Lower lobe of right lung (tissue), 2 donors: ENCODE data around the gene PDS5B. TPM values are rescaled to one million over a fixed set of nuclear protein-coding genes. Genes with fewer than 3 reads are reported as not detected.

Experiments used
- ATAC-seq, 2 donors: fragments of 200-7000 bp; cut with Tn5 transposase; one replicate each; pipeline ENCODE4 v1.9.1; 2020 to 2022; ENCODE audit warnings: mild to moderate bottlenecking in 2 of 2, moderate library complexity in 2 of 2
- DNase-seq: peaks from one replicate; pipeline ENCODE4 v3.0.0-alpha.2; 2020
- H3K27ac ChIP-seq: fragments of 200-600 bp; one replicate; pipeline ENCODE4 v1.8.0; 2022
- H3K27me3 ChIP-seq: fragments of 200-600 bp; one replicate; pipeline ENCODE4 v1.8.0; 2022; ENCODE audit warnings: low read depth
- H3K36me3 ChIP-seq: fragments of 200-600 bp; one replicate; pipeline ENCODE4 v1.8.0; 2022; ENCODE audit warnings: mild to moderate bottlenecking
- H3K4me1 ChIP-seq: fragments of 200-600 bp; one replicate; pipeline ENCODE4 v1.8.0; 2022
- H3K4me3 ChIP-seq: fragments of 200-600 bp; one replicate; pipeline ENCODE4 v1.8.0; 2022; ENCODE audit warnings: mild to moderate bottlenecking
- H3K9me3 ChIP-seq: fragments of 200-600 bp; one replicate; pipeline ENCODE4 v1.8.0; 2022
- intact Hi-C: fragments of 100-400 bp; cut with DNase I; formaldehyde crosslinking; loops from one replicate; pipeline ENCODE4 v1.11.0; 2022
- total RNA-seq: library from RNA; stranded (reverse); fragmentation: NEBNext Ultra II Directional; extraction: Animal tissue kit (Norgen Biotek cat#: 25700); gene quantifications from one replicate; pipeline ENCODE4 v1.2.1, GENCODE V29; 2021
- TF ChIP-seq, protein P1 (sequence below): fragments of 200-600 bp; IDR thresholded peaks from one replicate; pipeline ENCODE4 v1.8.0; 2022; ENCODE audit warnings: antibody characterized with exemption, mild to moderate bottlenecking
- donor health status: DM: no; HTN: yes; CAD: no; lungs with severe emphysema.

The PDS5B gene
- total RNA-seq, 1 donor from 2014 or later: 46.3 TPM

DNA sequence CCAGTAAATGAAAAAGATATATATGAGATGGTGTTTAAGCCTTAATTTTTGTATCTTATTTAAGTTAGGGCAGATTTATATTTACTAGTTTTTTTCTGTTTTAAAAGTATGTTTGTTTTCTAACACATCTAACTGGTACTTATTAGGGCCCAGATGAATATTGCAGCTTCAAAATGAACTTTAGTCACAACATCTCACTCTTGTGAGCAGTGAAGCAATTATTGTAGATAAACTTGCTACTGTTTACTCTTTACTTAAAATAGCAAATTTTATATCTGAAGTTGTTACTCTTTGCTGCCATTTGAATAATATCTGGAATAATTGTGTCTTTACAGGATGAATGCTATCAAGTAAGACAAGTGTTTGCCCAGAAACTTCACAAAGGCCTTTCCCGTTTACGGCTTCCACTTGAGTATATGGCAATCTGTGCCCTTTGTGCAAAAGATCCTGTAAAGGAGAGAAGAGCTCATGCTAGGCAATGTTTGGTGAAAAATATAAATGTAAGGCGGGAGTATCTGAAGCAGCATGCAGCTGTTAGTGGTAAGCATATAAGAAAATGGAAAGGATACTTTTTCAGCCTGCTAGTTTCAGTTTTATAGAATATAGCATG is 166.8 kb downstream of the PDS5B start:
- ATAC-seq (peak in 1 of 2 donors; percentile 69), DNase-seq (no peak)
- intact Hi-C loops: no loop called here
- Histone ChIP-seq H3K27me3 (no peaks in the 10 kb centered on the region), H3K4me1 (no peaks in the 10 kb centered on the region), H3K27ac (no peak overlapping the region), H3K36me3 (peaks cover 29% of the 10 kb centered on the region), H3K4me3 (no peak overlapping the region), H3K9me3 (no peaks in the 10 kb centered on the region)
- TF ChIP-seq, protein P1, sequence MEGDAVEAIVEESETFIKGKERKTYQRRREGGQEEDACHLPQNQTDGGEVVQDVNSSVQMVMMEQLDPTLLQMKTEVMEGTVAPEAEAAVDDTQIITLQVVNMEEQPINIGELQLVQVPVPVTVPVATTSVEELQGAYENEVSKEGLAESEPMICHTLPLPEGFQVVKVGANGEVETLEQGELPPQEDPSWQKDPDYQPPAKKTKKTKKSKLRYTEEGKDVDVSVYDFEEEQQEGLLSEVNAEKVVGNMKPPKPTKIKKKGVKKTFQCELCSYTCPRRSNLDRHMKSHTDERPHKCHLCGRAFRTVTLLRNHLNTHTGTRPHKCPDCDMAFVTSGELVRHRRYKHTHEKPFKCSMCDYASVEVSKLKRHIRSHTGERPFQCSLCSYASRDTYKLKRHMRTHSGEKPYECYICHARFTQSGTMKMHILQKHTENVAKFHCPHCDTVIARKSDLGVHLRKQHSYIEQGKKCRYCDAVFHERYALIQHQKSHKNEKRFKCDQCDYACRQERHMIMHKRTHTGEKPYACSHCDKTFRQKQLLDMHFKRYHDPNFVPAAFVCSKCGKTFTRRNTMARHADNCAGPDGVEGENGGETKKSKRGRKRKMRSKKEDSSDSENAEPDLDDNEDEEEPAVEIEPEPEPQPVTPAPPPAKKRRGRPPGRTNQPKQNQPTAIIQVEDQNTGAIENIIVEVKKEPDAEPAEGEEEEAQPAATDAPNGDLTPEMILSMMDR: no peak

DNA sequence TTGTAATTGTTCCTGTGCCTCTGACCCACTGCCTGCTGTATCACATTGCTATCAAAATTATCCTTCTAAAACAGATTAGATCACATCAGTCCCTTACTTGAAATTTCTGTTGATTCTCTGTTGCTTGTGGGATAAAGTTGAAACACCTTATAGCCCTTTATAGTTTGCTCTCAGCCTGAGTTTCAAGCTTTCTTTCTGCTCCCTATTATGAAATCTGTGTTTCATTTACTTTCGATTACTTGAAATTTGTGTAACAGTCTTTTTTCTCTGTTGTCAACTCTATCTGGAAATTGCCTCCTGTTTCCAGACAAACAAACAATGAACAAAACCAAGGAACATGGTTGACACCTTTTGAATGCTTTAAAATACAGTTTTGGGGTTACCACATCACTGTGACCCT is 167.9 kb downstream of the PDS5B start:
- Histone ChIP-seq H3K9me3 (no peaks in the 10 kb centered on the region), H3K4me3 (no peak overlapping the region), H3K27me3 (no peaks in the 10 kb centered on the region), H3K27ac (no peak overlapping the region), H3K36me3 (peaks cover 36% of the 10 kb centered on the region), H3K4me1 (no peaks in the 10 kb centered on the region)
- intact Hi-C loops: no loop called here
- TF ChIP-seq, protein P1: no peak
- ATAC-seq (no peak), DNase-seq (no peak)

DNA sequence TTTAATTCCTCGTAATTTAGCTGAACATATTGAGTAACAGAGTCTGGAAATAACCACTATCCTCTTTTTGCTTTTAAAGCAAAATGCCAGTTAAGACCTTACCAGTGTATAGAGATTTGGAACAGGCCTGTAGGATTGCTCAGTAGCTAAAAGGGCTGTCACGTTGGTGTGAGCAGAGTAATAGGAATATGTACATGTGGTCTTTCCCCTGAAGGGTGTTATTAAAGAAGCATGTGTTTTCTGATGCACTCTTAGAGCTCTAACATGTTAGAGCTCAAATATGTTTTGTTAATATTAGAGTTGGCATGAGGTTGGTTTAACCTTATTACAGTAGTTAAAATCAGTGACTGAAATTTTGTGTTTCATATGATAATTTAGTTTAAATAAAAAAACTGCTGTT is 172.9 kb downstream of the PDS5B start:
- H3K27me3 ChIP-seq: no peaks in the 10 kb centered on the region
- TF ChIP-seq, protein P1: no peak
- intact Hi-C loops: no loop called here
- no peaks in the 10 kb centered on the region for H3K4me1 ChIP-seq
- H3K4me3 ChIP-seq: no peak overlapping the region
- no peaks in the 10 kb centered on the region for H3K9me3 ChIP-seq
- no peak for DNase-seq
- ATAC-seq: no peak
- peaks cover 55% of the 10 kb centered on the region for H3K36me3 ChIP-seq
- H3K27ac ChIP-seq: no peak overlapping the region

DNA sequence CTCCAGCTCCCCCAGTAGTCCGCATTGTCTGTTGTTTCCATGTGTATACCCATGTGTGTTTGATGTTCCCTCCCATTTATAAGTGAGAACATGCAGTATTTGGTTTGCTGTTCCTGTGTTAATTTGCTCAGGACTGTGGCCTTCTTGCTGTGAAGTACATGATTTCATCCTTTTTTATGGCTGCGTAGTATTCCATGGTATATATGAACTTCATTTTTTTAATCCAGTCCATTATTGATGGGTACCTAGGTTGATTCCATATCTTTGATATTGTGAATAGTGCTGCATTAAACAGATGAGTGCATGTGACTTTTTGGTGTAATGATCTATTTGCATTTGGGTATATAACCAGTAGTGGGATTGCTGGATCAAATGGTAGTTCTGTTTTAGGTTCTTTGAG is 175.2 kb downstream of the PDS5B start:
- intact Hi-C loops: no loop called here
- TF ChIP-seq, protein P1: no peak
- ATAC-seq: no peak

DNA sequence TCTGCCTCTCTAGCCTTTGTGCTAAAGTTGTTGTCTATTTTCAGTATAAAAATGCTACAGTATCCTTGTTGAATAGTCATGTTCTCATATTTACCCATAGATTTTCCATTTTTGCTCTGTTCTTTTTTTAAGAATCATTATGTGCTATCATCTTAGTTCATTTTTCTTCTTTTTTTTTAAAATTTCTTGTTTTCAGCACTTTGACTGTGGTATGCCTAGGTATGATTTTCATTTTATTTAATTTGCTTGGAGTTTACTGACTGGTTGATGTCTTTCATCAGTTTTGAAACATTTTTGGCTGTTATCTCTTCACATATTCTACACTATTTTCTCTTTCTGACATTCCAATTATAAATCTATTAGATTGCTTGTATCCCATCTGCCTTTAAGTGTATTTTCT is 192.9 kb downstream of the PDS5B start:
- H3K4me1 ChIP-seq: no peaks in the 10 kb centered on the region
- TF ChIP-seq, protein P1: no peak
- intact Hi-C loops: no loop called here
- no peaks in the 10 kb centered on the region for H3K27me3 ChIP-seq
- no peak overlapping the region for H3K27ac ChIP-seq
- H3K9me3 ChIP-seq: no peaks in the 10 kb centered on the region
- H3K4me3 ChIP-seq: no peak overlapping the region
- ATAC-seq (no peak), DNase-seq (no peak)
- H3K36me3 ChIP-seq: peaks cover 32% of the 10 kb centered on the region

More for the DNA sequence above, 175.2 kb downstream of the PDS5B start:
- Histone ChIP-seq H3K36me3 (peaks cover 60% of the 10 kb centered on the region), H3K27me3 (no peaks in the 10 kb centered on the region), H3K9me3 (no peaks in the 10 kb centered on the region), H3K27ac (no peak overlapping the region), H3K4me1 (no peaks in the 10 kb centered on the region), H3K4me3 (no peak overlapping the region)
- no peak for DNase-seq
